ENCODE data around the gene NOL4L. TPM values are rescaled to one million over a fixed set of nuclear protein-coding genes. Genes with fewer than 3 reads are reported as not detected.

Gene NOL4L
- total RNA-seq, 2 experiments from 2014 or later = 53.1 to 55.6 TPM

- no peak for TF ChIP-seq CTCF (IDR thresholded peaks at IDR 0.05)
- no peak overlapping the region for H3K4me3 ChIP-seq (ENCODE audit: low read length)
- H3K36me3 Mint-ChIP-seq (ENCODE audit: low read depth) = no peaks in the 10 kb centered on the region
- H3K4me3 Mint-ChIP-seq = no peak overlapping the region
- H3K36me3 ChIP-seq (ENCODE audit: insufficient read depth, low read length) = no peaks in the 10 kb centered on the region
- no peaks in the 10 kb centered on the region for H3K9me3 Mint-ChIP-seq
- H3K4me1 ChIP-seq (ENCODE audit: insufficient read depth, low read length) = peaks cover 16% of the 10 kb centered on the region
- ATAC-seq (ENCODE audit: poor library complexity) (no peak), DNase-seq (no peak)
- no peak overlapping the region for H3K27ac ChIP-seq (ENCODE audit: low read depth in 1 of 2, low read length in 2 of 2)
- H3K4me1 Mint-ChIP-seq (ENCODE audit: low read depth) = peaks cover 7% of the 10 kb centered on the region
- CTCF ChIA-PET = no interaction called here
- no peaks in the 10 kb centered on the region for H3K27me3 Mint-ChIP-seq
- H3K27ac Mint-ChIP-seq = no peak overlapping the region
- H3K9me3 ChIP-seq (ENCODE audit: control insufficient read depth in 1 of 2, insufficient read depth in 1 of 2, low read length in 2 of 2) = peaks cover 0 to 5% of the 10 kb centered on the region in 2 experiments
- POLR2A ChIA-PET = no interaction called here
- intact Hi-C loops (cut with DNase I, micrococcal nuclease) = no loop called here
- H3K27me3 ChIP-seq (ENCODE audit: control insufficient read depth in 1 of 2, insufficient read depth in 2 of 2, low read length in 2 of 2) = peaks cover 0 to 13% of the 10 kb centered on the region in 2 experiments
Measured at GRCh38 chr20:32628960-32629530, 43.9 kb upstream of the NOL4L start.

DNA sequence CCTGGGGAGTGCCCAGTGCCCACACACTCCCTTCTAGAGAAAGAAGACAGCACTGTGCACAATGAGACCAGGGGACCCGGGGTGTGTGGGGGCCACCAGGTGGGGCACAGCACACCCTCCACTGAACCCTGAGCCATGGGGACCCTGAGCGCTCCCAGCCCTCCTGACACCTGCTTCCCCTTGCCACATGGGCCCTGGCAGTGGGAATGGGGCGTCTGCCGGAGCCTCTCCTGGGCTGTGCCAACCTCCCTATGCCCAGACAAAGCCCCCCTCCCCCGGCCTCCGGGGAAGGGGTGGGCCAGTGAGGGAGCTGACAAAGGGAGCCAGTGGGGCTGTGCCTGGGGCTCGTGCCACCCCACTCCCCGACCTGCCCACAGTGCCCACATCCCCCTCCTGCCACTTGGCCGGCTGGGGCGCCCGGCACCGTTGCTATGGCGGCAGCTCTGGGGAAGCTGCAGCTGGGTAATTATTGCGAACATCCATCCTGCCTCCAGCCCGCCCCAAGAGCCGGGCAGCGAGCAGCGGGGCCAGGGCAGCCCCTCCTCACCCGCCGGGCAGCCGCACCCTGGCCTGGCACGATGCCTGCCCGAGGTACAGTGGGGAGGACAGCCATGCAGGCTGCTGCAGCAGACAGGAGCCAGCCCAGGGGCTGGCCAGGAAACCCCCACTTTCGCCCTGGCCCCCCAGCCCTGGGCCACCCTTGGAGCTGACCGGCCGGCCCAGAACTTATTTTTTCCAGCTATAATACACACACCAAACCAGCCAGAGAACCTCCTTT, 41.9 kb upstream of the NOL4L start:
- Histone ChIP-seq H3K27me3 (ENCODE audit: control insufficient read depth in 1 of 2, insufficient read depth in 2 of 2, low read length in 2 of 2) (peaks cover 0 to 9% of the 10 kb centered on the region in 2 experiments), H3K4me3 (ENCODE audit: low read length) (no peak overlapping the region), H3K36me3 (ENCODE audit: insufficient read depth, low read length) (no peaks in the 10 kb centered on the region), H3K27ac (ENCODE audit: low read depth in 1 of 2, low read length in 2 of 2) (no peak overlapping the region), H3K4me1 (ENCODE audit: insufficient read depth, low read length) (peaks cover 16% of the 10 kb centered on the region), H3K9me3 (ENCODE audit: control insufficient read depth in 1 of 2, insufficient read depth in 1 of 2, low read length in 2 of 2) (peaks cover 0 to 5% of the 10 kb centered on the region in 2 experiments)
- POLR2A ChIA-PET = no interaction called here
- Mint-ChIP-seq H3K4me1 (ENCODE audit: low read depth) (peaks cover 7% of the 10 kb centered on the region), H3K9me3 (no peaks in the 10 kb centered on the region), H3K4me3 (no peak overlapping the region), H3K27me3 (no peaks in the 10 kb centered on the region), H3K36me3 (ENCODE audit: low read depth) (no peaks in the 10 kb centered on the region), H3K27ac (no peak overlapping the region)
- no peak for ATAC-seq (ENCODE audit: poor library complexity)
- intact Hi-C loops (cut with DNase I, micrococcal nuclease) = no loop called here
- peak in 6 of 14 experiments; percentile 3 to 28 (median 14) for DNase-seq
- CTCF ChIA-PET = interaction anchor here (0.5 kb wide), 1 partner anchor 86 kb away, joined by 4 read pairs; no protein-coding TSS in a partner anchor
- TF ChIP-seq CTCF (IDR thresholded peaks at IDR 0.05) = no peak

DNA sequence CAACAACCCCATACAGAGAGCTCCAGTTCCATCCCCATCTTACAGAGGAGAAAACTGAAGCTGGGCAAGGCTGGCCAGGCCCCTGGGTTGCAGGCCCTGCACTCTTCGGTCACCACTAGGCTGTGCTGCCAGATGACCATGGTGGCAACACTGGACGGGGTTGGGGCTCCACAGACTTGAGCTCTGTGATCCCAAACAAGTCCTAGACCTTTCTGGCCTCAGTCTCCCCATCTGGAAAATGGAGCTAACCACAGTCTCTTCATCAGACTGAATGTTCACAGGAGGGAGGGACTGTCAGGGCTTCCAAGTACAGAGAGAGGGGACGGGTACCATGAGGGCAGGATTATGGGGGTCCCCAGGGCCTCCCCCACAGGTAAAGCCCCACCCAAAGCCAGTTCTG, 41.3 kb upstream of the NOL4L start:
- Histone ChIP-seq H3K4me3 (ENCODE audit: low read length) (no peak overlapping the region), H3K27ac (ENCODE audit: low read depth in 1 of 2, low read length in 2 of 2) (no peak overlapping the region), H3K36me3 (ENCODE audit: insufficient read depth, low read length) (no peaks in the 10 kb centered on the region), H3K4me1 (ENCODE audit: insufficient read depth, low read length) (peaks cover 16% of the 10 kb centered on the region), H3K9me3 (ENCODE audit: control insufficient read depth in 1 of 2, insufficient read depth in 1 of 2, low read length in 2 of 2) (peaks cover 0 to 5% of the 10 kb centered on the region in 2 experiments), H3K27me3 (ENCODE audit: control insufficient read depth in 1 of 2, insufficient read depth in 2 of 2, low read length in 2 of 2) (peaks cover 0 to 9% of the 10 kb centered on the region in 2 experiments)
- ChIA-PET POLR2A (no interaction called here), CTCF (no interaction called here)
- no peaks in the 10 kb centered on the region for H3K36me3 Mint-ChIP-seq (ENCODE audit: low read depth)
- H3K27me3 Mint-ChIP-seq = no peaks in the 10 kb centered on the region
- H3K4me3 Mint-ChIP-seq = no peak overlapping the region
- H3K9me3 Mint-ChIP-seq = no peaks in the 10 kb centered on the region
- ATAC-seq (ENCODE audit: poor library complexity) (no peak), DNase-seq (no peak)
- TF ChIP-seq CTCF (IDR thresholded peaks at IDR 0.05) = no peak
- H3K4me1 Mint-ChIP-seq (ENCODE audit: low read depth) = peaks cover 7% of the 10 kb centered on the region
- intact Hi-C loops (cut with DNase I, micrococcal nuclease) = no loop called here
- H3K27ac Mint-ChIP-seq = no peak overlapping the region
